ENCODE results near the gene FOXA2.
"Not testable (repeated sequence)": the region's sequence is repeated elsewhere in the genome, so short reads cannot be mapped to it uniquely, and the experiment has no call there.

FOXA2 gene

DNA sequence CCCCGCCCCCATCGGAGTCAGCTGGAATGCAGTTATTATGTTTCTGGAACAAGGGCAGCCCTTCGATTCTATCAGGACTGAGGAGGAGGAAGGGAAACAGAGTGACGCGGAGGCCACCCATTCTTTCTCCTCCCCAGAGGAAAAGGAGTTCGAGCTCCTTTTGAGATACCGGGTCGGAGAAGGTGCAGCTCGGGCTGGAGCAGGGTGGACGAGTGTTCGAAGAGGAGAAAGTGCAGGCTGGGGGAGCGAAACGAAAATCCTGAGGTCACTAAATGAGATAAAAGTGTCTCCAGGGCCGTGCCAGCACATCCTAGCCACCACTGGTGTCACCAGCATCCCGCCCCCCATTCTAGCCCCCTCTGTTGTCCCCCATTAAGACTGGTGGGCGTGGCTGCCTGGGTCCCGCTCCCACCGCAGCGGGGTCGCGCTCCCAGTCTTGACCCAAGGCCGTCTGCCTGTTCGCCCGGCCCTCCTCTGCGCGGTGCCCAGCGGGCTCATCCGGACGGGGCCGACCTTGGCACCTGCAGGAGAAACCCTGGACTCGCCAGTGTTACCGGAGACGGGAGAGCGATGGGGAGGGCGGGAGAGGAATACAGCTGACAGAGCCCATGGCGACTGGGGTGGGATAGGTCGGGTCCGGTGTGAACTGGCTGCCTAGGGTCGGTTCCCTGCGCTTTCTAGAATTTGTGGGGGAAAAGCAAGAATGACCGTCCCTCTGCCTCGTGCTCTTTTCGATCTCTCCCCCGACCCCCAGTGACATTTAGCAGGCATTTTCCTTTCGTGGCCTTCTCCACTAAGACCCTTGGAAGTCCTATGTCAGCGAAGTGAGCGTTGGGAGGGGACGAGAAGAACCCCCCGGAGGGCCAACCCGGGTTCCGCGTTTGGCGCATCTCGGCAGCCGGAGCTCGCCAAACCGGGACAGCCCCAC, 16.2 kb downstream of the FOXA2 start:
- DNase-seq (ENCODE audit: low read depth) = no peak

DNA sequence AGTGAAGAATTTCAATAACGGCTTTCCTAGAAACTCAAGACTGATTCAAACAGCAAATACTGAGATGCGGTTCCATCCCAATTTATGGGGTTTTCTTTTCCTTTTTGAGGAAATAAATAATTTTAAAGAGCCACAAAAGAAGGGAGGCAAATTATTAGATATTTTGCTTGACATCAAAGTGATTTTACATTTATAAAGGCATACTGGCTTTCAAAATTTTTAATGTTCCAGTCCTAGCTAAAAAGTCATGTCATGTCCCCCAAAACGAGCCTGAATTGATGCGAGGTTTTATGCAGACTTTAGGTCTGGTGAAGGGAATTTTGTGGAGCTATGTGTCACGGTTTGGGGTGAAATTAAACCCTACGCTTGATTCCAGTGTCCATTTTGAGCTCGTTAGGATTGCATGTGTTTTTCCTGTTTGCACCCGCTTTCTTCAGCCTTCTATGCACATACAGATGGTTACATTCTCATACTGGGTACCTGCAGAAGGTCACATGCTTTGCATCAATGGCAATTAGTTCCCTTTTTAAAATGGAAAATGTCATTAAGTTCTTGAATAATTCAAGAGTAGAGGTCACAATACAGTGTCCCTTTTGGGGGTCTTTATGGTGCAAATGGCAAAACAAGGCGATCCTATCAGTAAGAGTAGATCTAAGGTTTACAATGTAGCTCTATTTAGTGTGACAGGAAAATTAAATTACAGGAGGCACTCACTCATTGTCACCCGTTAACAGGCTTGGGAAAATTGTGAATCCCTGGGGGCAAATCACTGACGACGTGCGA, 17.3 kb downstream of the FOXA2 start:
- DNase-seq (ENCODE audit: low read depth) = no peak

DNA sequence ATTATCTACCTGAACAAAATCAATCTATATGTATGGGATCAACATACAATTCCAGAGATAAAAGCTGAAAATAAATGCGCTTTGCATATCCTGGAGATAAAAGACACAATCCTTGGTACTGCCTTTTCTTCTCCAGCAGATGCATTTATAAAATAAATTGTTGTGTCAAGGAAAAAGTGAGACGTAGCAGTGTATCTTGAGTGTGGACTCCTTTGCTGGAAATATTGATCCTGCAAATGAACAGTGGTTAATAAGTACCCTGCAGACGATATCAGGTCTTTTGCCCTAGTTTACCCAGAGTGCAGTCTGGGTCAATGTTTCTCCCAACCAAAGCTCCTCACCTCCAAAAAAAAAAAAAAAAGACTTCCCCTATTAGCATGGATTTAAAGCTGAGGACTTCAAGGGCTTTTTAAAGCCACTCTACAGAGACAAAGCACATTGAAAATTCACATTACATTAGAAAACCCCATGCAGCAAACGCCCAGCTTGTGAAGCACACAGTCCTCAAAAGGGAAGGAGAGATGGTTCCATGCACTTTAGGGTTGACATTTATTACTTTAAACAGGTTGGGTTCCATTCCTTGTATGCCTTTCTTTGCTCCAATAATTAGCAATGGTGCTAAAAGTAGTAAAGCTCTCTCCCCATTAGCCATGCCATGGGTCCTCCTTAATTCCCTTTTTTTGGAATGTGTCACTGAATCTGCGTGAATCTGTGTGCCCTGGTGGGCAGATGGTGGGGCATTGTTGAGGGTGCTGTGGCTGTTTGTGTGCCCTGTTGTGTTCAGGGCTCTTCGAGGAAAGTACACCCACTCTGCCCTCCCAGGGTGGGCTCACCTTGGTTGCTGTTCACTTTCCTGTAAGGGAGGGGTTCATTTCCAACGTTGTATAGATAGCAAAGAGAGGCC, 21.1 kb downstream of the FOXA2 start:
- no peak for DNase-seq (ENCODE audit: low read depth)

DNA sequence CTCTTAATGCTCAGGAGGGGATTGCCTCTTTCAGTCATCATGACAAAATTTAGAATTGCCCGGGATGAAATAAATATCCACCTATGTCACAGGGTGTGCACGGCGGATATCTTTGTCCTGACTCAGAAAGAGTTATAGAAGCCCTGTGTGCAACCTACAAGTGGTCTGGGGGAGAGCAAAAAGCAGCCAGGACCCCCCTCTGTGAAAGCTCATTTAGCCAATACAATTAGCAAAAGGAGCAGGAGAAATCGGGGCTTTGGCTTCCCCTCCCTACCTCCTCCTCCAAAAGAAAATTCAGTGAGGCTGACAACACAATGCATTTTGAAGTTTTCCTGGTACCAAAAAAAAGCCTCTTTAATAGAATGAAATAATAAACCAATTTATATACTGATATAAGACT, 21.8 kb downstream of the FOXA2 start:
- DNase-seq (ENCODE audit: low read depth) = no peak

DNA sequence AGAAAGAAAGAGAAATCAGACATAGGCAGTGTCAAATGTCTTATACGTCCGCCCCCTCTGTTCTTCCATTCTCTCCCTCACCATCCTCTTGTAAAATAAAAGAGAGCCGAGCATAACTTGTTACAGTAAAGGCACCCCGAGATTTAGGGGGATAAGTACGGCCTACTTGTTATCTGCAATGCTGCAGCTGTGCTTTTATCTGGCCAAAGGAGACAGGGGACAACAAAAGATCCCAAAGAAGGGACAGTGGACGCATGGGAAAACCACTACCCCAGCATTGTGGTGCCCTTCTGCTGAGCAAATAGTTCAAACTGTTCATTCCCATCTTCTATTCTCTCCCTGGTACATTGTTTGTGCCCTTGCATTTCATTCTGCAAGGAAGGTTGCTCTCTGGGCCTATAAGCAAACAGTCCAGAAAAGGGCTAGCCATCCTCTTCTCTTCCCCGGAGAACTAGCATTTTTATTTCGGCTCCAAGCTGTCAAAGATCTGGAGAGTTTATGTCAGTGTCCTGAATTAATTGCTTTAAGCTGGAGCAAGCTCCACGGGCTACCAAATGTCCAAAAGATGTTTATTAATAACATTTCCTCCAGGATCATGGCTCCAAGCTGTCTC, 22.3 kb downstream of the FOXA2 start:
- no peak for DNase-seq (ENCODE audit: low read depth)

DNA sequence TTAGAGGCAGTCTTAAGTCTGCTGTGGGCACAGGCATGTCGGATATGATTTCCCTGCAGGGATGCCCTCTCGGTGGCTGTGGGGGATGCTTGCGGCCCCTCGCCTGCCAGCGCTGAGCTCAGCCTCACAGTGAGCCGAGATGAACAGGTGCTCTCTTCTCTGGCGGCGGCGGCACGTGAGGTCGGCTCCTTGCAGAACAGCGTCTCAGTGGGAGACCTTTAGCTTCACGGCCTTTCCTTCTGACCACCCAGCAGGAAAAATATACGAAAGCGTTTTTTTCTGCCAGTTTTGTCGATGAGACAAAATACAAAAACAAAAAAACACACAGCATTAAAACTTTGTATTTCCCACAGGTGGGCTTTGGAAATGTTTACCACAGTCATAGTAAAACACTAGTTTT, 23.6 kb downstream of the FOXA2 start:
- DNase-seq (ENCODE audit: low read depth) = no peak

DNA sequence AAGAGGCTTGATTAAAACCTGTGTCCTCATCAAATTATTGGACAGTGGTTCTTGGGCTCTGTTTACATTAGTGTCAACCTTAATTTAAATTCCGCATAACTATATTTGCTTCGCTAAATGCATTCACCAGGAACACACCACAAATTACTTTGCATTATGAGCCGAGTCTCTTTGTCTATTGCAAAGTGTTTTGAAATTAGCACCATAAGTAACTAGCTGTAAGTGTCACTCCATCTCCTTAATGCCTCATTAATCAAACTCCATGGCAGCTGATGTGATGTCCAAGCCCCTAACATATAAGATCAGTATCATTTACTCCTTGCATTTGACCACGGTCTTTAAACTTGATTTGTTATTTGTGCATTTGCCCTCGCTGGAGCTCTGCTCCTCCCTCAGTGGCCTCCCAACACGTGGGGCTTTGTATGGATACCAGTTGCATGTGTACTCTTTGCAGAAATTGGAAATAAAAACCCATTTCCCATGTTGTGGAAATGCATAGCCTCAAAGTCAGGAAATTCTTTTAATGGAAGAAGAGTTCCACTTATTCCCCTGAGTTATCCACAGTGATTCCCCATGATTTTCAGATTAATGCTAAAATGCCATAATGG, 24.6 kb downstream of the FOXA2 start:
- no peak for DNase-seq (ENCODE audit: low read depth)

DNA sequence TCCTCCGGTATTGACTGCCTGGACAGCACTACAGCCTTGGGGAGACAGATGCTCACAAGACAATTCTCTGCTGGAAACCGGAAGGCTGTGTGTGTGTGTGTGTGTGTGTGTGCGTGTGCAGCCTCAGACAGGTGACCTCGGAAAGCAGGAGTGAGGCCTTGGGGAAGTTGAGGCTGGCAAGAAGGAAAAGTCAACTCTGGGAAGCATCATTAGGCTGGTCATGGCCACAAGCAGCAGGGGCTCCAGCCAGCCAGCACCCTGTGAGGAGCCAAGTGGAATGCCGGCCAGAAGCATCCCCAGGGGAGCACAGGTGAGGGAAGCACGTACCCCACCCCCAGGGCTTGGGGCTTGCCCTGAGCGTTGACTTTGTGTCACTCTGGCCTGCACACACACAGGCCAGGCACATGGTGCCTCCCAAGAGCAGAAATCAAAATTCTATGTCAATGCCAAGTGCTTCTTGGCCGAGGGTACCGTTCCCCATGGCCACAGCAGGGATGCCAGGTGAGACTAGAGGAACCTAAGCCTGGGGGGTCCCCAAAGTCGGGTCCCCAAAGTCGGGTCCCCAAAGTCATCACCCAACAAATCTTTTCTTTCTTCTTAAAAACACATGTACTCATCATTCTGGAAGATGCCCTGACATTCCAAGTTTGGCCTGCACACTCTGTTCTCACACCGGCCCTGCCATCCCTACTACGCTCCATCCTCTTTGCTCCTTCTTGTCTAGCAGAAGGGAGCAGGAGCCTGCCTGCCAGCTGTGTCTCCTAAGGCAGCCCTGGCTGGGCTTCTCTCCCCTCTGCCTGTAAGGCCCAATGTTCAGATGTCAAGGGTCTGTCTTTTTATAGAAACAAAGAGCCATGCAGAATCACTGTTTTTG, 26.7 kb downstream of the FOXA2 start:
- no peak for DNase-seq (ENCODE audit: low read depth)

DNA sequence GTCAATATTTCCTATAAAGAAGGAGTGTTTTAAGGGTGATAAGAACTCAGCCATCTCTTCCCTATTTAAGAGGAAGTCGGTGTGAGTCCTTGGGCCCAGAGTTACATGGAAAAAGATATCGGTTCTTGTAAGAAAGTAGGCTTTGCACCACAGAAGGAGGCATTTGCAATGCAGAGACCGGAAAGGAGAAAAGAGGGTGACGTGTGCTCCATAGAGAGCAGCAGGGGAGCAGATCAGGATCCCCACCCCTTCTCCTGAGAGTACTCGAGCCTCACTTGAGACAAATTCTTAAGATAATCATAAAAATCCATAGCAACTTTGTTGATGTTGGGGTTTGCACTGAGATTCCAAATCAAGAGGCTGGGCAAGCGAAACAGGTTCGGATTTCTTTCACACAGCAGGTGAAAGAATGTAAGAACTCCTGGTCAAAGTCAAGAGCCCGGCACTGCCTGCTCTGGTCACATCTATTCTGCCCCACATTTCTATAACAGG, 27.8 kb downstream of the FOXA2 start:
- DNase-seq (ENCODE audit: low read depth) = no peak

DNA sequence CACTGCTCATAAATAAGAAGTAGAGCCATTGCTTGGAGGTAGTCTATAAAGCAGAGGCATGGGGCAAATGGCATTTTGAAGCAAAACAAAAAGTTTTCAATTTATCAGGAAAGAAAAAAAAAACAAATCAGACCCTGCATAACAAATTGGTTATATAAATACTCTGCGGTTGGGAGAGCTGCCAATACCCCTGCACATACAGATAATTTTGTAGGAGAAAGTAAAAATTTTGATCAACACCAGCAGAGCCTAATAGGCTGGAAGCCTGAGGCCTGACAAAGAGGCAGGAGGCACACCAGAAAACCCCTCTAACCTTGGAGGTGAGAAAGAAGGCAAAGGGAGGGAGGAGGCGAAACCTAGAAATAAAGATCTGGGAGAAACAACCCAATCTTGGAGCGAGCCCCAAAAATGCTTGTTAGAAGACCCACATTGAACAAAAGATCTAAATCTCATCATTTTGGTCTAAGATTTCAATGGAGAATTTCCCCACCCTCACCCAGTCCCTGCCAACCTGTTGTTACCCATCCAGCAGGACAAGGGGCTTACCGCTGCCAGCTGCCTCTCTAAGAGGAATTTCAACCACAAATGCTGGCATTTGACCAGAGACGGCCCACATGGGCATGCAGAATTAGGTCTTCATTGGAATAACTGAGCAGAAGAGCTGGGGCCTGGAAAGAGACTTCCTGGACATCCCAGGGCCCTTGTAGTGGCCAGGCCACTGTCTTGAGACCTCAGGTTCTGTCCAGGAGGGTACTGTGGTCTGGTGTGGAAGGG, 28.4 kb downstream of the FOXA2 start:
- DNase-seq (ENCODE audit: low read depth) = no peak

DNA sequence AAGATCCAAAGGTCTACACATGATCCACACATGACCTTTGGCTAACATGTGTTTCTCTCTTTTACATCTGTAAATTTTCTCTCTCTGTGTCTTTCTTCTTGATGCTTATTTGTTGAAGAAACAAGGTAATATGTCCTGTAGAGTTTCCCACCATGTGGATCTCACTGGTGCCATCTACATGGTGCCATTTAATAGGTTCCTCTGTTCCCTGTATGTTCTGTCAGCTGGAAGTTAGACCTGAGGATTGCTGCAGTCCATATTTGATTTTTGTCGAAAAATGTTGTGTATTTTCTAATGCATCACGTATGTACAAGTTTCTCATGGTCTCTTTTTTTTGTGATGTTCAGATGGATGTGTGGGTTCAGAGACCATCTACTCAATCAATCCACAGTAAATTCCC, 30.0 kb downstream of the FOXA2 start:
- DNase-seq (ENCODE audit: low read depth) = no peak

DNA sequence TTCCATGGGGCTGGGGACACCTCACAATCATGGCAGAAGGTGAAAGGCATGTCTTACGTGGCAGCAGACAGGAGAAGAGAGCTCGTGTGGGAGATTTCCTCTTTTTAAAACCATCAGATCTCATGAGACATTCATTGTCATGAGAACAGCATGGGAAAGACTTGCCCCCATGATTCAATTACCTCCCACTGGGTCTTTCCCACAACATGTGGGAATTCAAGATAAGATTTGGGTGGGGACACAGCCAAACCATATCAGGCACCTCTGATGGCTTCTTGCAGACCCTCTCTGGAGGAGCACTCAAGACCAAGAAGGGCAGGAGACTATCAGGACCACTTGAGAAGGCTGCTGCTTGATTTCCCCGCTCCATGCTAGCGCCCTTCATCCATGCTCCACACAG, 33.9 kb downstream of the FOXA2 start:
- not testable (repeated sequence) for DNase-seq (ENCODE audit: low read depth)

DNA sequence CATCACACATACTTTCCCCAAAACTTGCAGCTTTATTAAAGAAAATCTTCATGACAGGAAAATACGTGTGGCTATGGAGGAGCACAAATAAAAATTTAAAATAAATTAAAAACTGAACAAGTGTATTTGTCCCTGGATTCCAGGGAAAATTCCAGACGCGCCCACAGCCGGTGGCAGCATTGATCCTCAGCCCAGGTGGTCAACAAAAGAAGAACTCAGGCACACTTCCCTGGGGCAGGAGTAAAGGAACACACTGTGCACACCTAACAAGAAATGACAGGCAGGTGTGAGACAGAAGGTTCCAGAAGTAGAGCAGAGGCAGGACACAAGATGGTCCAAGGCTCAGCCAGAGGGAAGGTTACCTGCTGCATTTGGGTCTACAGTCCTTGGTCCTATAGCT, 36.3 kb downstream of the FOXA2 start:
- DNase-seq (ENCODE audit: low read depth) = no peak

DNA sequence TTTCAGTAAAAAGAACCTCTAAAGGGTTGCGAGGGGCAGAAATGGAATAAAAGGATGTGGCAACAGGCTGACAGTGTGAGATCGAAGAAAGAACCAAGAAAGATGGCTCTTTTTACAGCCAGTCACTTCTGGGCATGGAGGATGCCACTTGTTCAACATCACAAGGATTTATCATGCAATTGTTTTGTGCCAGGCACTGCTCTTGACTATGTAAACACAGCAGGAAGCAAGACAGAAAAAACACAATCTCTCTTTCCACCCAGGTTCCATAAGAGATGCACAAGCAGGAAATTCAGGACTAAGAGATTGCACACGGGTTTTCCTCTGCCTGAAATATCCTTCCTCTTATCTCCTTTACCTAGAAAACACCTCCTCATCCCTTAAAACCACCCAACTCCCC, 38.0 kb downstream of the FOXA2 start:
- no peak for DNase-seq (ENCODE audit: low read depth)

DNA sequence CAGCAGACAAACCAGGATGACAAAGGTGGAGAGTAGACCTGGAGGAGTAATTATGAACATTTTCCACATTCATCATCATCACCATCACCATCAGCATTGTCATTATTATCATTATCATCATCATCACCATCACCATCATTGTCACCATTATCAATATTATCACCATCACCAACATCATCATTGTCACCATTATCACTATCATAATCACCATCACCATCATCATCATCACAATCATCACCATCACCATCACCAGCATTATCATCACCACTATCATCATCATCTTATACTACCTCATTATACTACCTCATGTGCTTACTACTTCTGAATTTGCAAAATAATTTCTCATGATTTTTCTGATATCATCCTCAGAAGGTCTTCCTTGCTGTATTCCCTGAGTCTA, 39.3 kb downstream of the FOXA2 start:
- no peak for DNase-seq (ENCODE audit: low read depth)

DNA sequence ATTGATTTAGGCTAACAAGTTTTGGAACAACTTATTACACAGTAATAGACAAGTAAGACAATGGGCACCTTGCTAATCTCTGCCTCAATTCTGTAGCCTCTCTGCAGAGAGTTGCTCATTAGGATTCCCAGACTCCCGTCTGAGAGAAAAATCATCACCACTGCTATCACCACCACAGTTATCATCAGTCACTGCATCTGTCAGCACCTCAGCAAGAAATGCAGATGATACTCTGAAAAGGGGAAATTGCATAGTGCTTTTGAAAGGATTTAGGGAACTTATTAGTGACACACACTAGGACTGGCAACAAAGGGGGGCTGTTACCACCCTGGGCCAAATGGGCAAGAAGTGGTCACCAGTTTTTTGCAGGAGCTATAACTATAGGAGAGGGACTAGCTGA, 39.9 kb downstream of the FOXA2 start:
- DNase-seq (ENCODE audit: low read depth) = no peak

DNA sequence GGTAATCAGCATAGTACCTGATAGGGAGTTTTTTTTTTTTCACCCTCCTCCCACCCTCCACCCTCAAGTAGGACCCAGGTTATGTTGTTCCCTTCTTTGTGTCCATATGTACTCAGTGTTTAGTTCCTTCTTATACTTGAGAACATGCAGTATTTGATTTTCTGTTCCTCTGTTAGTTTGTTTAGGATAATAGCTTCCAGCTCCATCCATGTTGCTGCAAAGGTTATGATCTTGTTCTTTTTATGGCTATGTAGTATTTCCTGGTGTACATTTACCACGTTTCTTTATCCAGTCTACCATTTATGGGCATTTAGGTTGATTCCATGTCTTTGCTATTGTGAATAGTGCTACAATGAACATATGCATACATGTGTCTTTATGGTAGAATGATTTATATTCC, 41.9 kb downstream of the FOXA2 start:
- no peak for DNase-seq (ENCODE audit: low read depth)

DNA sequence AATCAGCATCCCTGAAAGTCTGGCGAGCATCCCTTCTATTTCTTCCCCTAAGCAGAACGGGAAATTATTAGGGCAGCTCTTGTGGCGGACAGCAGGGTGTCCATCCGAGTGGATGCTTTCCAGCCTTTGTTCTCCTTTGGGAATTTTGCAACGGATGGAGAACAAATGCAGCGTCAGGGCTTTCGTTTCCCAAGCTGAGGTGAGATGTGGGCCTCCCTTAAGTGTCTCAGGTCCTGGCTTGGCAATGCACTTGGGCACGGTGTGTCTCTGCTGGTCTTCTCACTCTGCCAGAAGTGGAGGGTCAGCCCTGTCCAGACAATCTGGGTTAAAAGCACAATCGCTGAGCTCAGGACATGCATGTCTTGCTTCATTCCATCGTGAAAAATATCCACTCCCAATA, 43.5 kb downstream of the FOXA2 start:
- DNase-seq (ENCODE audit: low read depth) = no peak

DNA sequence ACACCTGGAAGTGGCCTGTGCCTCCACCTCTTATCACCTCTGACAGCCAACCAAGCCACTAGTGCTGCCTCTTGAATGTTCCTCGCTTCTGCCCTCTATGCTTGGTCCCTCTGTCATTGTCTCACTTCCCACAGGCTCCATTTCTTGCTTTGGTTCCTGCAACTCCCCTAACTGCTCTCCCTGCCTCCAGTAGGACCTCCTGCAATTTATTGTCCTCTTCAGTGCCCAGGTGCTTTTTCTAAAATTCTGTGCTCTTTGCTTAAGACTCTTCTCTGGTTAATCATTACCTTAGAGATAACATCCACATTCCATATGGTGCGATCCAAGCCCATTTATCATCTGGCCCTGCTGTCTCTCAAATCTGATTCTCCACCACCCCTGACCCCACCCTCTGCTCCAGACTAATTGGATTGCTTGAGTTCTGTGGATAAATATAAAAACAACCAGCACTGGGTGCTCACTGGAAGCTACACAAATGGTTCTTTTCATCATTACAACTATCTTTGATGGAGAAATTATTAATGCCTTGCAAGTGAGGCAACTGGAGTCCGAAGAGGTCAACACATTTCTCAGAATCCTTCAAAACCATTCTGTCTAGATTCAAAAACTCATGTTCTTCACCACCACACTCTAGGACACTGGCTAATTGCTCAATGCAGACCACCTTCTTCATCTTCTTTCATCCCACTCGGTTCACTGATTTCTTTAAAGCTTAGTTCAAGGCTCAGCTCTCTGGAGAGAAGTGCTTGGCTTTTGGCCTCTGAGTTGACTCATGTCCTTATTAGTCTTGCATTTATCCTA, 47.2 kb downstream of the FOXA2 start:
- DNase-seq (ENCODE audit: low read depth) = no peak
